Mucosa of descending colon (tissue), 3 donors: ENCODE measurements around the gene RNH1. TPM values are rescaled to one million over a fixed set of nuclear protein-coding genes. Genes with fewer than 3 reads are reported as not detected.
A peak's percentile ranks its signal among the peaks of the same experiment; 100 is the strongest.

Source experiments
- ATAC-seq: fragments of 200-7000 bp; cut with Tn5 transposase; one replicate; pipeline ENCODE4 v1.9.1; 2020; ENCODE audit warnings: mild to moderate bottlenecking, moderate library complexity
- DNase-seq, 3 donors: peaks; one replicate each; pipeline ENCODE4 v3.0.0-alpha.2; 2020
- H3K36me3 ChIP-seq: fragments of 200-600 bp; one replicate; pipeline ENCODE4 v1.8.0; 2021; ENCODE audit warnings: low read depth, mild to moderate bottlenecking
- H3K4me1 ChIP-seq: fragments of 200-600 bp; one replicate; pipeline ENCODE4 v1.8.0; 2021; ENCODE audit warnings: low read depth, mild to moderate bottlenecking
- H3K4me3 ChIP-seq: fragments of 200-600 bp; one replicate; pipeline ENCODE4 v1.8.0; 2021; ENCODE audit warnings: mild to moderate bottlenecking
- H3K9me3 ChIP-seq: fragments of 200-600 bp; one replicate; pipeline ENCODE4 v1.8.0; 2021; ENCODE audit warnings: mild to moderate bottlenecking
- intact Hi-C, 2 donors: fragments of 100-400 bp; cut with DNase I in 1 of 2; cut with micrococcal nuclease in 1 of 2; formaldehyde crosslinking; loops; one replicate each; pipeline versions ENCODE4 v1.11.0 to v1.11.1; 2022; cut with DNase I, micrococcal nuclease
- total RNA-seq, 3 donors: library from RNA; stranded (reverse); fragmentation: NEBNext Ultra II Directional in 2 of 3; extraction: Animal tissue kit (Norgen Biotek cat#: 25700) in 2 of 3; gene quantifications; one replicate each; pipeline versions ENCODE4 v1.2.1 to v1.2.4, GENCODE V29; 2021 to 2023
- TF ChIP-seq, protein P1 (sequence below): fragments of 200-600 bp; IDR thresholded peaks from one replicate; pipeline ENCODE4 v1.8.0; 2022; ENCODE audit warnings: antibody characterized with exemption, mild to moderate bottlenecking
- donor health status: DM: no; HTN: no; CAD: no; lungs with moderate emphysema.
- donor health status: DM: no; HTN: no; CAD: no.
- donor health status: DM: no; HTN: yes; CAD: no.

RNH1 gene
- total RNA-seq, 3 donors from 2014 or later = 108 to 127 (median 118) TPM

DNA sequence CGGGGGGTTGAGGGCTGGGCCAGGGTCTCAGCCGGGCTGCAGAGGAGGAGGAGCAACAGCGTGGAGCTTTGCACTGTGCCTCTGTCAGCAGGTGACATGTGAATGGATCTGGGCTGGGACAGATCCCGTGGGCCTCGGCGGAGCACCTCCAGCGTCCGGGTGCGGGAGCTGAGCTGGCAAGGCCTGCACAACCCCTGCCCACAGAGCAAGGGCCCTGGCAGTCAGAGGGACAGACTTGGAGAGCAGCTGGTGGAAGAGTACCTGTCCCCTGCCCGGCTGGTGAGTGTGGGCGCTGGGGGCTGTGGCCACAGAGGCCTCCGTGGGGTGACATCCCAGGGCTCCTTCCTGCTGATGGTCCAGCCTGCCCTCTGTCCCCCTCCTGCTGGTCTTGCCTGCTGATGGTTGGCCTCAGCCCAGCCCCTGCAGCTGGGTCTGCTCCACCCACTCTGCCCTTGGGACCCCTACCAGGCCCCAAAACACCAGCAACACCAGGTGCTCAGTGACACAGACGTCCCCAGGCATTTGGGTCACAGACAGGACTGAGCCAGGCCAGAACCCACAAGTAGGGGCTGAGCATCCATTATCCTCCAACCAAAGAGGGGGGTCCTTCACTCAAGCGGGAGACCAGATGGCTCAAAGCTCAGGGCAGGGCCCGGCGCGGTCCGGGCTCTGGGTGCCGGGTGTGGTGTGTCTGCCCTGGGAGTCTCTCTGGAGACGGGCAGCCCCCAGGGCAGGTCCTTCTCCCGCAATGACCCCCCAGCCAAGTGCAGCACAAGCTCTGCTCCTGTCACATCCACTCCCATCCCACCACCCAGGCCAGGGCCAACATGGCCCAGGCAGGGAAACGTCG is 33.8 kb upstream of the RNH1 start:
- Histone ChIP-seq H3K9me3 (no peaks in the 10 kb centered on the region), H3K36me3 (no peaks in the 10 kb centered on the region), H3K4me1 (peaks cover 14% of the 10 kb centered on the region), H3K4me3 (no peak overlapping the region)
- TF ChIP-seq, protein P1, sequence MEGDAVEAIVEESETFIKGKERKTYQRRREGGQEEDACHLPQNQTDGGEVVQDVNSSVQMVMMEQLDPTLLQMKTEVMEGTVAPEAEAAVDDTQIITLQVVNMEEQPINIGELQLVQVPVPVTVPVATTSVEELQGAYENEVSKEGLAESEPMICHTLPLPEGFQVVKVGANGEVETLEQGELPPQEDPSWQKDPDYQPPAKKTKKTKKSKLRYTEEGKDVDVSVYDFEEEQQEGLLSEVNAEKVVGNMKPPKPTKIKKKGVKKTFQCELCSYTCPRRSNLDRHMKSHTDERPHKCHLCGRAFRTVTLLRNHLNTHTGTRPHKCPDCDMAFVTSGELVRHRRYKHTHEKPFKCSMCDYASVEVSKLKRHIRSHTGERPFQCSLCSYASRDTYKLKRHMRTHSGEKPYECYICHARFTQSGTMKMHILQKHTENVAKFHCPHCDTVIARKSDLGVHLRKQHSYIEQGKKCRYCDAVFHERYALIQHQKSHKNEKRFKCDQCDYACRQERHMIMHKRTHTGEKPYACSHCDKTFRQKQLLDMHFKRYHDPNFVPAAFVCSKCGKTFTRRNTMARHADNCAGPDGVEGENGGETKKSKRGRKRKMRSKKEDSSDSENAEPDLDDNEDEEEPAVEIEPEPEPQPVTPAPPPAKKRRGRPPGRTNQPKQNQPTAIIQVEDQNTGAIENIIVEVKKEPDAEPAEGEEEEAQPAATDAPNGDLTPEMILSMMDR = no peak
- ATAC-seq (no peak), DNase-seq (peak; percentile 3 to 54 (median 30))
- intact Hi-C loops = no loop called here

DNA sequence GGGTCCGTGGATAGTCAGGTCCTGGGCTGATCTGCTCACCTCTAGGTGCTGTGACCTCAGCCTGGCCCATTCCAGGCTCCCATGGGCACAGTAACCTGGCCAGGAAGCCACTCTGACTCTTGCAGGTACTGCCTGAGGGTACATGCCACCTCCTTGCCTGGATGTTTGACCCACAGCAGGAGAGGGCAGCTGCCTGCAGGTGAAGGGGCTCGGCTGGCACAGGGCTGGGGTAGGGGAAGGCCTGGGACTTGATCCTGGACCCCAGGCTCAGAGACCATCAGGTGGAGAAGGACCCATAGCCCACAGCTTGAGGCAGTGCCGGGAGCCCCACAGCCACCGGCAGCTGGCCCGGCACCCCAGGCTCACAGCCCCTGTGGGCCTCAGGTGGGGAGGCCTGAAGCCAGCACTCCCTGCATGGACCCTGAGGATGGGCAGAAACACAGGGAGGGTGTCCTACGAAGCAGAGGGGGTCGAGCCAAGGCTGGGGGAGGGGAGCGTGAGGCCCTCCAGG is 33.0 kb upstream of the RNH1 start:
- Histone ChIP-seq H3K4me1 (peaks cover 14% of the 10 kb centered on the region), H3K4me3 (no peak overlapping the region), H3K9me3 (no peaks in the 10 kb centered on the region), H3K36me3 (no peaks in the 10 kb centered on the region)
- DNase-seq (peak in 1 of 3 donors; percentile 48), ATAC-seq (no peak)
- intact Hi-C loops = no loop called here
- TF ChIP-seq, protein P1 = no peak

DNA sequence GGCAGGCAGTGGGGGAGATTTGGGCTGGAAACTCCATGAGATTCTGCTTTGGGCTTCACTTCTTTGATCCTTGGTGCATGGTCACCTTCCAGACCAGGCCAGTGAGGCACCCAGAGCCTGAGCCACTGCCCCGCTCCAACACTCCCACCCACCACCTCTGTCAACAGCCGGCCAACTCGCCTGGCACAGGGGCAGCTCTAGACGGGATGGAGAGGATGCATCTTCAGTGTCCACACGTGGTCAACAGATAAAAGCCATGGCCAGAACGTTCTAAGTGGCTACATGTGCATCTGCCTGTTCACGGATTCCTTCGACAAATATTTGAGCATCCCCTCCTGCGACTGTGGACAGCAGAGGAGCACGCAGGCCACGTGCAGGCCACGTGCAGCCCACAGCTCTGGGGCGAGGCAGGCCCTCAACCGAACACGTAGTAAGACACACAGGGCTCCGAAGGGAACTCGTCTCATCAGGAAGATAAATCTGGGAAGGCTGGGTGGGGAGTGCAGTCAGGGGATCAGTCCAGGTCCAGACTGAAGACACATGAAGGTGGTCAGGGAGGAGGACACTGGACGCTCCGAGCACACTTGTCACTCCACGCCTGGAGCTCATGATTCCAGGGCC is 31.5 kb upstream of the RNH1 start:
- intact Hi-C loops = no loop called here
- Histone ChIP-seq H3K4me3 (no peak overlapping the region), H3K4me1 (peaks cover 20% of the 10 kb centered on the region), H3K9me3 (no peaks in the 10 kb centered on the region), H3K36me3 (no peaks in the 10 kb centered on the region)
- DNase-seq (peak in 1 of 3 donors; percentile 46), ATAC-seq (no peak)
- TF ChIP-seq, protein P1 = no peak

DNA sequence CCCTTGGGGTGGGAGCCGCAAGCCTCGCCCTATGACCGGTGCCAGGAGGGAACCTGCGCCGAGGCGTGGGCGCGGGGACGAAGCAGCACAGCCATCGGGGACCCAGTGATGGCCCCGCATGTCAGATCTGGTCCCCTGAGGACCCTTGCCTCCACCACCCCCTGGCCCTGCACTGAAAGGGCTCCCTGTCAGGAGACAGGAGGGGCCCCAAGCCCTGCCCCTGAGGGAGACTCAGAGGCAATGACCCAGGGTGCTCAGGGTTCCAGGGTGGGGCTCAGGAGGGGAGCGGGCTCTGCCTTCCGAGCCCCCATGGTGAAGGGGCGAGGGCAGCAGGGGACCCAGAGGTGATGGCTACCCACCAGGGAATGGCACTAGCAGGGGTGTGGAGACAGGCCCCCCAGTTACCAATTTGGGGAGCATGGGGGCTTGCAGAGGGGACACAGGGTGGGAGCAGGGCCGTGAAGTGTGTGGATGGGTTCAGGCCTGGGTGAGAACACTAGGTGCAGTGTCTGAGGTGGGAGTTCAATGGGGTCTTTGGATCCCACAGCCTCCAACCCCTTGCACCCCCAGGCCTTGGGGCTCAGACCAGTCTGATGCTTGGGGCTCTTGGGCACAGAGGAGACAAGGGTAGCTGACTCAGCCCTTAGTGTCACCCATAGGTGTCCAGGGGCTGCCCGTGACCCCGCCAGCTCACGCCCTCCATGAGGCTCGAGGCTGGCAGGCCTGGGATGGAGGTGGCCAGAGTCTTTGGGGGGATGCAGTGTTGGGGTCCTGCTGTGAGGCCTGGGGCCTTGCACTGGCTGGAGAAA is 30.8 kb upstream of the RNH1 start:
- DNase-seq (peak in 2 of 3 donors; percentile 50 to 55), ATAC-seq (no peak)
- intact Hi-C loops = no loop called here
- TF ChIP-seq, protein P1 = no peak
- H3K4me1 ChIP-seq = peaks cover 21% of the 10 kb centered on the region
- no peaks in the 10 kb centered on the region for H3K36me3 ChIP-seq
- no peaks in the 10 kb centered on the region for H3K9me3 ChIP-seq
- no peak overlapping the region for H3K4me3 ChIP-seq

DNA sequence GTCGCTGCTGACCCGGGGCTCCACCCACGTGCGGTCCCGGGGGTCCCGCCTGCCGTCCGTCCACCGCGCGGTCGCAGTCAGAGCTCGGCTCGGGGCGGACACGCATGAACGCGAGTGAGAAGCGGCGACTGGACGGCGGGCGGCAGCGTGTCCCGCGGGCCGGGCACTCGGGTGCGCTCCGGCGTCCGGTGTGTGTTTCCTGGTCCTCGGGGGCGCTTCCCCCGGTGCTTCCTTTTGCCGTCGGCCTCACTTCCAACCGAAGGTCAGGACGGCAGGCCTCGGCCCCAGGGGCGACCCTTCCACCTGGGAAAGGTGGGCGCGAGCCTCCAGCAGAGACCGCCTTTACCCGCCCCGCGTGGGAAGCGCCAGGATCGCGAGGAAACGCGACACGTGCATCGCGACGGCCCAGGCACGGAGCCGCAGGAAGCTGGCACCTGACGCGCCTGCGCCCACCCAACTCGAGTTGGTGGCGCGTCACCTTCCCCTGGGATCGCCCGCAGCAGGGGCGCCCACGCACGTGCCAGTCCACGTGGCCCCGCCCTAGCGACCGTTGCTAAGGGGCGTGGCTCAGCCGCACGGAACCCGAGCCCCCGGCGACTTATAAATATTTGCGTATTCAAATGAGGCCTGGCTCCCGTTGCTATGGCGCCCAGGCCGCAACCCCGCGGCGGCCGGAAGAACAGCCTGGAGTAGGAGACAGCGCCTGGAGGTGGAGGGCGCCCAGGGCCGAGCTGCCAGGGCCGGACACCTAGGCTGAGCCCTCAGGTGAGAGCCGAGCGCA is 30.0 kb upstream of the RNH1 start, which contains the start of gene LRRC56:
Gene LRRC56, plus strand, starts transcription at position 687 of the 781 bp plus-strand sequence. CDS start 3,158 bp downstream, outside the sequence.
- ATAC-seq (peak; percentile 73), DNase-seq (peak; percentile 94 to 96 (median 95))
- Histone ChIP-seq H3K4me3 (peak within 1 kb of the TSS; percentile 9), H3K36me3 (no peaks in the 10 kb centered on the region), H3K4me1 (peaks cover 21% of the 10 kb centered on the region), H3K9me3 (no peaks in the 10 kb centered on the region)
- TF ChIP-seq, protein P1 = no peak
- intact Hi-C loops = no loop called here
